Measurements from ENCODE around the gene PCNX2.

GRCh38 chr1:233340966-233341516 lies 45.5 kb upstream of the PCNX2 start:
- TF ChIP-seq CTCF (IDR thresholded peaks at IDR 0.05), result no peak
- TF ChIP-seq POLR2AphosphoS5 (IDR thresholded peaks at IDR 0.05), result no peak

Measured in sigmoid colon (tissue), 4 donors.